A549 (cell line): Measurements from ENCODE around the gene MRPL36. TPM values are rescaled to one million over a fixed set of nuclear protein-coding genes. Genes with fewer than 3 reads are reported as not detected.

Experiments used
- ATAC-seq, 2 experiments: fragments of 200-7000 bp in 1 of 2; fragments of >200 bp in 1 of 2; cut with Nextera tagmentation in 1 of 2; cut with Tn5 transposase in 1 of 2; 3 replicates each; pipeline versions ENCODE4 v1.8.0 to v1.9.1; 2018 to 2020; ENCODE audit warnings: mild to moderate bottlenecking in 1 of 2, moderate library complexity in 1 of 2
- CTCF ChIA-PET: fragments of 300-600 bp; sonication (Branson Sonifier 250); formaldehyde crosslinking; extraction: SDS; loops from one replicate; lab custom pipeline; 2021; ENCODE audit warnings: antibody characterized with exemption, inconsistent platforms; lab: Yijun Ruan, JAX
- POLR2A ChIA-PET: fragments of 350-600 bp; formaldehyde crosslinking; extraction: SDS; loops from one replicate; lab custom pipeline; 2021; ENCODE audit warnings: antibody characterized with exemption, inconsistent platforms; lab: Yijun Ruan, JAX
- DNase-seq, 2 experiments: peaks; one replicate each; pipeline versions ENCODE4 v3.0.0 to v3.0.0-alpha.2; 2011 to 2016; ENCODE audit warnings: low read depth in 1 of 2, low spot score in 1 of 2
- FAIRE-seq: peaks from 2 replicates; lab custom pipeline; 2011; peaks lifted over from hg19 to GRCh38; lab: Jason Lieb, UNC
- H3K27ac ChIP-seq, 2 experiments: fragments of >200 bp; sonication (Bioruptor Twin); formaldehyde crosslinking; 3 replicates each; pipeline ENCODE4 v1.5.1; 2016 to 2017
- H3K4me1 ChIP-seq: fragments of >200 bp; sonication (Bioruptor Twin); formaldehyde crosslinking; 3 replicates; pipeline ENCODE4 v1.6.1; 2016
- H3K4me2 ChIP-seq: fragments of >200 bp; sonication (Bioruptor Twin); formaldehyde crosslinking; 3 replicates; pipeline ENCODE4 v1.6.1; 2016
- H3K4me3 ChIP-seq: fragments of >200 bp; sonication (Bioruptor Twin); formaldehyde crosslinking; 3 replicates; pipeline ENCODE4 v1.5.1; 2016
- H3K9me3 ChIP-seq: fragments of >200 bp; sonication (Bioruptor Twin); formaldehyde crosslinking; 3 replicates; pipeline ENCODE4 v1.6.1; 2016
- CBX8 ChIP-seq: fragments of 200-600 bp; sonication (generic); IDR thresholded peaks from 2 replicates; pipeline ENCODE4 v1.6.1; 2016
- CHD2 ChIP-seq: fragments of 150-350 bp; IDR thresholded peaks from 2 replicates; pipeline ENCODE4 v1.6.1; 2014; ENCODE audit warnings: low read length; ENCODE audit not compliant: partially characterized antibody
- CTCF ChIP-seq: fragments of >200 bp; sonication (Bioruptor Twin); formaldehyde crosslinking; IDR thresholded peaks from 3 replicates; pipeline ENCODE4 v1.5.1; 2016
- ELK1 ChIP-seq: fragments of 150-350 bp; IDR thresholded peaks from 2 replicates; pipeline ENCODE4 v1.6.1; 2014; ENCODE audit warnings: low read depth, mild to moderate bottlenecking, low read length
- ESRRA ChIP-seq: fragments of 150-350 bp; IDR thresholded peaks from 2 replicates; pipeline ENCODE4 v1.6.1; 2014; ENCODE audit warnings: mild to moderate bottlenecking, low read length, borderline replicate concordance
- FOSB ChIP-seq: fragments of 250-450 bp; sonication (Bioruptor Pico); IDR thresholded peaks from 2 replicates; pipeline ENCODE4 v1.5.0; 2020; ENCODE audit warnings: mild to moderate bottlenecking, moderate library complexity
- FOSL2 ChIP-seq, 2 experiments: fragments of 450-650 bp in 1 of 2; fragments of >200 bp in 1 of 2; sonication (Bioruptor Twin) in 1 of 2; formaldehyde crosslinking; IDR thresholded peaks; 2 replicates each; pipeline versions ENCODE4 v1.5.0 to v1.6.1; 2016 to 2020; ENCODE audit warnings: mild to moderate bottlenecking in 1 of 2, moderate library complexity in 1 of 2
- FOXS1 ChIP-seq: fragments of 250-450 bp; sonication (Bioruptor Pico); IDR thresholded peaks from 2 replicates; pipeline ENCODE4 v1.5.0; 2020; ENCODE audit warnings: mild to moderate bottlenecking, moderate library complexity
- GATA3 ChIP-seq: IDR thresholded peaks from 2 replicates; pipeline ENCODE4 v1.6.1; 2012; ENCODE audit warnings: borderline replicate concordance
- HDAC2 ChIP-seq: fragments of 200-600 bp; sonication (generic); IDR thresholded peaks from 2 replicates; pipeline ENCODE4 v1.6.1; 2016
- HEYL ChIP-seq: fragments of 250-450 bp; sonication (Bioruptor Pico); IDR thresholded peaks from 2 replicates; pipeline ENCODE4 v1.8.0; 2021; ENCODE audit warnings: mild to moderate bottlenecking, moderate library complexity
- HMGXB4 ChIP-seq: fragments of 250-450 bp; sonication (Bioruptor Pico); IDR thresholded peaks from 2 replicates; pipeline ENCODE4 v1.5.0; 2021; ENCODE audit warnings: mild to moderate bottlenecking, moderate library complexity, borderline replicate concordance
- HOXA7 ChIP-seq: fragments of 250-450 bp; sonication (Bioruptor Pico); IDR thresholded peaks from 2 replicates; pipeline ENCODE4 v1.5.0; 2020; ENCODE audit warnings: mild to moderate bottlenecking, moderate library complexity
- HOXB13 ChIP-seq: fragments of 250-450 bp; sonication (Bioruptor Pico); IDR thresholded peaks from 2 replicates; pipeline ENCODE4 v1.5.0; 2020; ENCODE audit warnings: low read depth, mild to moderate bottlenecking, moderate library complexity
- HOXB5 ChIP-seq: fragments of 250-450 bp; sonication (Bioruptor Pico); IDR thresholded peaks from 2 replicates; pipeline ENCODE4 v1.5.0; 2020; ENCODE audit warnings: mild to moderate bottlenecking, moderate library complexity
- JUN ChIP-seq, 2 experiments: fragments of >200 bp; sonication (Bioruptor Twin); formaldehyde crosslinking; IDR thresholded peaks; 2 replicates in 1 of 2; 3 replicates in 1 of 2; pipeline ENCODE4 v1.6.1; 2016 to 2017
- KDM1A ChIP-seq: fragments of 200-600 bp; sonication (generic); IDR thresholded peaks from 2 replicates; pipeline ENCODE4 v1.6.1; 2016; ENCODE audit warnings: low read depth, mild to moderate bottlenecking
- KDM5A ChIP-seq: fragments of 200-600 bp; sonication (generic); IDR thresholded peaks from 2 replicates; pipeline ENCODE4 v1.6.1; 2016; ENCODE audit warnings: antibody characterized with exemption, mild to moderate bottlenecking
- MAX ChIP-seq: IDR thresholded peaks from 2 replicates; pipeline ENCODE4 v1.6.1; 2012
- NFE2L2 ChIP-seq: fragments of 150-350 bp; conservative IDR thresholded peaks from 2 replicates; pipeline ENCODE4 v1.6.1; 2014; ENCODE audit warnings: low read length
- NPAS2 ChIP-seq: fragments of 250-450 bp; sonication (Bioruptor Pico); IDR thresholded peaks from 2 replicates; pipeline ENCODE4 v1.8.0; 2022; ENCODE audit warnings: mild to moderate bottlenecking, moderate library complexity, borderline replicate concordance
- NR3C1 ChIP-seq: fragments of >200 bp; sonication (Bioruptor Twin); formaldehyde crosslinking; IDR thresholded peaks from 3 replicates; pipeline ENCODE4 v1.6.1; 2017
- POLR2A ChIP-seq: IDR thresholded peaks from 2 replicates; pipeline ENCODE4 v1.6.1; 2012; ENCODE audit warnings: mild to moderate bottlenecking, low read length
- WGBS: methylation state at CpG from one replicate; pipeline ENCODE4 v1.1.6; 2017; ENCODE audit errors: missing lambda C conversion rate; 5-methylcytosine and 5-hydroxymethylcytosine counted together
- polyA plus RNA-seq, 4 experiments: library from polyadenylated mRNA; depleted of rRNA in 3 of 4; stranded (reverse); fragments of >200 nt; fragmentation: RNase III in 1 of 4; extraction: RNeasy Plus Mini Kit Qiagen cat#74134 plus additional on column Dnase treatment in 1 of 4; gene quantifications; 2 replicates in 3 of 4; 3 replicates in 1 of 4; pipeline ENCODE4 v1.2.3, GENCODE V29; 2011 to 2017

MRPL36 gene
- polyA plus RNA-seq, 2 of the 4 experiments (the other 2 are of a cell fraction), result 114 to 127 TPM

- no peak for TF ChIP-seq ELK1
- TF ChIP-seq ESRRA, result no peak
Measured at GRCh38 chr5:1832511-1833250, 33.0 kb upstream of the MRPL36 start (continued).

- Histone ChIP-seq H3K9me3 (no peaks in the 10 kb centered on the region), H3K27ac (no peak overlapping the region), H3K4me2 (no peak overlapping the region), H3K4me3 (no peak overlapping the region), H3K4me1 (no peaks in the 10 kb centered on the region)
- WGBS, result 61% methylated on average over 7 of the region's 14 CpGs
- ATAC-seq (peak in 1 of 2 experiments; percentile 15; a peak in 1 of 6 replicates), DNase-seq (no peak), FAIRE-seq (no peak)
- TF ChIP-seq JUN (IDR thresholded peaks at IDR 0.05) (no peak), FOXS1 (CRISPR knock-in tag) (no peak), KDM5A (no peak), POLR2A (no peak), HMGXB4 (CRISPR knock-in tag) (no peak), HOXA7 (CRISPR knock-in tag) (no peak), MAX (no peak), HDAC2 (no peak), CBX8 (no peak)
- POLR2A ChIA-PET, result no interaction called here
- CTCF ChIA-PET, result interaction anchor here (1.0 kb wide), 1 partner anchor 15 kb away, joined by 3 read pairs; no protein-coding TSS in a partner anchor
Measured at GRCh38 chr5:1831677-1832313, 32.2 kb upstream of the MRPL36 start.

- CTCF ChIA-PET, result interaction anchor here (1.0 kb wide), 1 partner anchor 14 kb away, joined by 3 read pairs; no protein-coding TSS in a partner anchor
- no peak for FAIRE-seq
- H3K4me3 ChIP-seq, result no peak overlapping the region
- H3K4me1 ChIP-seq, result no peaks in the 10 kb centered on the region
- no peak overlapping the region for H3K27ac ChIP-seq
- TF ChIP-seq KDM1A, result no peak
- ATAC-seq, result no peak
- DNase-seq, result no peak
- POLR2A ChIA-PET, result no interaction called here
- WGBS, result 93% methylated on average over 11 of the region's 11 CpGs
- H3K9me3 ChIP-seq, result no peaks in the 10 kb centered on the region
- no peak overlapping the region for H3K4me2 ChIP-seq
Measured at GRCh38 chr5:1831257-1831656, 31.6 kb upstream of the MRPL36 start.

GRCh38 chr5:1830571-1831228 lies 31.1 kb upstream of the MRPL36 start:
- ATAC-seq (no peak), FAIRE-seq (no peak), DNase-seq (no peak)
- TF ChIP-seq FOSL2 (IDR thresholded peaks at IDR 0.05), result no peak
- no peak for TF ChIP-seq FOSL2 (CRISPR knock-in tag; IDR thresholded peaks at IDR 0.05)
- no peak for TF ChIP-seq JUN (IDR thresholded peaks at IDR 0.05)
- no peak for TF ChIP-seq HOXB5 (CRISPR knock-in tag)
- TF ChIP-seq HOXA7 (CRISPR knock-in tag), result no peak
- TF ChIP-seq CHD2, result no peak
- TF ChIP-seq FOSB (CRISPR knock-in tag), result no peak
- no peak for TF ChIP-seq GATA3
- no peak for TF ChIP-seq NPAS2 (CRISPR knock-in tag)
- TF ChIP-seq CTCF, result no peak
- no peak for TF ChIP-seq NFE2L2
- TF ChIP-seq NR3C1, result no peak
- no peak for TF ChIP-seq FOXS1 (CRISPR knock-in tag)
- no peak for TF ChIP-seq HOXB13
- no peak for TF ChIP-seq HEYL (CRISPR knock-in tag)
- TF ChIP-seq HDAC2, result no peak
- WGBS, result 80% methylated on average over 17 of the region's 17 CpGs
- Histone ChIP-seq H3K4me1 (no peaks in the 10 kb centered on the region), H3K9me3 (no peaks in the 10 kb centered on the region), H3K4me3 (no peak overlapping the region), H3K27ac (no peak overlapping the region), H3K4me2 (no peak overlapping the region)
- ChIA-PET CTCF (no interaction called here), POLR2A (no interaction called here)
